Keratinocyte (primary cell): ENCODE results near the gene SOX1.

Source experiments
- EZH2 ChIP-seq: IDR thresholded peaks from one replicate; pipeline ENCODE4 v1.6.1; 2012; ENCODE audit warnings: inconsistent platforms, mild to moderate bottlenecking, low read length, moderate library complexity
- TF ChIP-seq, protein P1 (sequence below), 3 experiments: IDR thresholded peaks in 1 of 3; conservative IDR thresholded peaks in 1 of 3; optimal IDR thresholded peaks in 1 of 3; 2 replicates in 2 of 3; 3 replicates in 1 of 3; pipeline versions ENCODE3 to v1.5.1; 2011; ENCODE audit warnings: low read length in 3 of 3, mild to moderate bottlenecking in 3 of 3, moderate library complexity in 2 of 3, control low read depth in 1 of 3, inconsistent platforms in 1 of 3; ENCODE audit not compliant: insufficient read depth in 2 of 3; ENCODE audit errors: extremely low read depth in 1 of 3

DNA sequence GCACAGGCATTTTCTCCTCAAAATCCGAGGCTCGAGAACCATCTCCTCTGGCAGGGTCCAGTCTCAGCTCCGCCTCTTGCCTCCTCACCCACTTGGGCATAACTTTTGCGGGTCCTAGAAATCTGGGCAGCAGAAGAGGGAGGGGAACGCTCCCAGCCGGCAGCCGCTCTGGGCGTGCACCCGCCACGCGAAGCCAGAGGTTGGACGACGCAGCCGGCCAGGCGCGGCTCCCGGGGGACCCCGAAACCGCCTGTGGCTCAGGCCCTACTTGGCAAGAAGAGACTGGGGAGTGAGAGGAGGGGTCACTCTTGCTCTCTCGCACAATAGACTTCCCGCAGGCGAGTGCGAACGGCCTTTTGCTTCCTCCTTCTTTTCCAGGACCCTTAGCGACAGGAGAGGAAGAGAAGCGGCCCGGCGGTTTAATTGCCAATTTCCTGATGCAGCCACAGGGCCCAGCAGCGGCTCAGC lies 6.0 kb upstream of the SOX1 start:
- TF ChIP-seq, protein P1, sequence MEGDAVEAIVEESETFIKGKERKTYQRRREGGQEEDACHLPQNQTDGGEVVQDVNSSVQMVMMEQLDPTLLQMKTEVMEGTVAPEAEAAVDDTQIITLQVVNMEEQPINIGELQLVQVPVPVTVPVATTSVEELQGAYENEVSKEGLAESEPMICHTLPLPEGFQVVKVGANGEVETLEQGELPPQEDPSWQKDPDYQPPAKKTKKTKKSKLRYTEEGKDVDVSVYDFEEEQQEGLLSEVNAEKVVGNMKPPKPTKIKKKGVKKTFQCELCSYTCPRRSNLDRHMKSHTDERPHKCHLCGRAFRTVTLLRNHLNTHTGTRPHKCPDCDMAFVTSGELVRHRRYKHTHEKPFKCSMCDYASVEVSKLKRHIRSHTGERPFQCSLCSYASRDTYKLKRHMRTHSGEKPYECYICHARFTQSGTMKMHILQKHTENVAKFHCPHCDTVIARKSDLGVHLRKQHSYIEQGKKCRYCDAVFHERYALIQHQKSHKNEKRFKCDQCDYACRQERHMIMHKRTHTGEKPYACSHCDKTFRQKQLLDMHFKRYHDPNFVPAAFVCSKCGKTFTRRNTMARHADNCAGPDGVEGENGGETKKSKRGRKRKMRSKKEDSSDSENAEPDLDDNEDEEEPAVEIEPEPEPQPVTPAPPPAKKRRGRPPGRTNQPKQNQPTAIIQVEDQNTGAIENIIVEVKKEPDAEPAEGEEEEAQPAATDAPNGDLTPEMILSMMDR (optimal IDR thresholded peaks at IDR 0.05 in 1 of 3, IDR thresholded peaks at IDR 0.05 in 1 of 3, conservative IDR thresholded peaks at IDR 0.05 in 1 of 3; ENCODE audit: extremely low read depth in 1 of 3, insufficient read depth in 2 of 3, low read length in 3 of 3): no peak
- TF ChIP-seq EZH2: peak; percentile 63
